HG02943 (cell line): ENCODE measurements around the gene P3R3URF.

Experiments
- ATAC-seq: cut with Tn5 transposase; IDR thresholded peaks from one replicate; pipeline ENCODE4 v1.9.1; 2021; ENCODE audit warnings: mild to moderate bottlenecking, low read depth, moderate library complexity; ENCODE audit not compliant: unreplicated experiment

Gene P3R3URF

DNA sequence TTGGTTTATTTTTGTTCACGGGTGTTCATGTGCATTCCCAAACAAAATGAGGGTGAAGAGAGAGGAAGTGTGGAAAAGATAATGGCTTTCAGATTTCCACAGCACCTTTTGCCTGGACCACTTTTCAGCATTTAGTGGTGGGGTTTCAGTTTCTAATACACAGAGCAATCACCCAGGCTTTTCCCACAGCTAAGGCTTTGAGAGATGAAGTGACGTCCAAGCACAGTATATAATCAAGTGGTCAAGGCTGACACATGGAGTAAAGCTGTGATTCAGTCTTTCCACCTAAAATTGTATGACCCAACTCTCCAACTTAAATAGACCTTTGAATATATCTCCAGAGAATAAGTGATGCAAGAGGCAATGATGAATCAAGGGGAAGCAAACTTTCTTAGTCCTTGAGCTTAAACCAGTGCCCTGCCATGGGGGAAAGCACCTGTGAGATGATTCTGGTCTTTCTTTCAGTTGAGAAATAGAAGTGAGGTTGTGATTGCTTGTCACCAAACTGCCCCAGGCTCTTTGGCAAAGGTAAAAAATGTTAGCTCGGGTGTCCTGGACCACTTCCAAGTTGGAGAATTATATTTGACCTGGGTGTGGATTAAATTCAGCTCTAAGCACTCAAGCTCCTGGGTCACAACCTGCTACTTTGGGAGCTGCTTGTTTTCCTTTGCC is 41.5 kb downstream of the P3R3URF start:
- ATAC-seq = no peak

DNA sequence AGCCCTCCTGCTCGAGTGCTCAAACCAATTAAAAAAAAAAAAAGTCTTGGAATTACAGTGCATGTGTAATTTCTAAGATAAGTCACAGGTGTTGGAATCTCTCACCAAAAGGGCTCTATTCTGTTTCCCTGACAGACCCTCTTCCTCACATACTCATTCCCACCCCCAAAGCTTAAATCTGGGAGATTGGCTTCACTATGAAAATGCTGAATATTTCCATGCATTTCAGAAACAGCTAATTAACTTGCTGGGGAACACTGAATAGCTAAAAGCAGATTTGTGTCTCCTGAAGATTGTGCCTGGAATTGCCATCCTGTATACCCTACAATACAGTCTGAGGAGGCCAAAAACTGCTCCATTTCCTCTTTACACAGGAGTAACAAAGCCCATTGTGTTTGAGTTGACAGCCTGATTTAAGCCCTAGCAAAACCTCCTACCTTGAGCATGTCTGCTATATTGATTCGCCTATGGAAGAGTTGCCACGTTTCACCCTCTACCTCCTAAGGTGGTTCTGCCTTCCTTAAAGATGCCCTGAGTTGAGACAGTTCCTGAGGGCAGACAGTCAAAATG is 42.4 kb downstream of the P3R3URF start:
- ATAC-seq = no peak

DNA sequence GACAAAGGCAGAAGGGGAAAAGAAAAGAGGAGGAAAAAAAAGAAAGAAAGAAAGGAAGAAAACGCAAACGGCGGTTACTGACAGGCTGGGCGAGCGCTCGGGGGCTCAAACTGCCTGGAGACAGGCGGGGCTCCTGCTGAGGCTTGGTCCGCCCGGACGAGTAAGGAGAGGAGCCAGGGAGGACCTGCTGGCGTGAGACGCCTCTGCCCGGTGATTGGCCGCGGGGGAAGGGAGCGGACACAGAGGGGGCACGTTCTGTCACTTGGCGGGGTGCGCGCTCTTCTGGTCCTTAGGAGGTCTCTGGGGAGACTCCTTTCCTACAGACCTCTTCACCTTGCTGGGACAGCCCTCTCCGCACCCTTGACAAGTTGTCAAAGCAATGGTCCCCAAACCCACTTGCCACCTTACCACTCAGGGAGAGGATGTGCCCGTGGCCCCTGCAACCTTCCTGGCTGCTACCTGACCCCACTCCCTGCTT is 43.1 kb downstream of the P3R3URF start:
- peak; percentile 55 for ATAC-seq

DNA sequence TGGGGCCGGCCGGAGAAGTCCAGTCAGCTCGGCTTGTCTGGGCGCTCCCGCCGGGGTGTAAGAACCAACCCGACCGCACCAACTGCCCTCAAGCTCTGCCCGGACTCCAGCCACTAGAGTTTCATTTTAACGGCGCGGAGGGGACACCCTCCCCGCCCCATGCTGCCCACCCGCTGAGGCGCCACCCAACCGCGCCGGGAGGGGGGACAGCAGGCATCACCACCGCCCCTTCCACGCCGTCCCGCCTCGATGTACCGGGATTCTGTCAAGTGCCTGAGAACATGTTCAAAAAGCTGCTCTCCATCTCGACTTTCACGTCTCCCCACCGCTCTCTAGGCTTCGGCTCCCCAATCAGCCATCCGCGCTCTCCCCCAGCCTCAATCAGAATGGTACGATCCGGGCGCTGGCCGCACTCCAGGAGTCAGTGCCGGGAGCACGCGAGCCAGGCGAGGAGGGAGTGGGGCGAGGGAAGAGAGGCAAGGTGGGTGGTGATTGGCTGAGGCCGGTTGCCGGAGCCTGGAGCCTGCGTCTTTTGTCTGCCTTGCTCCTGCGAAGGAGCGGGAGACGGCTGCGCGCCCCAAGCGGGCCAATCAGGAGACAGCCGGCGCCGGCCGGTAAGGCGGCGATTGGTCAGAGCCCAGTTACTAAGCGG is 43.6 kb downstream of the P3R3URF start, which contains the start of gene PIK3R3:
TSS of gene PIK3R3 (minus strand) at position 101 of the 652 bp plus-strand sequence. CDS start 677 bp downstream, outside the sequence.
- peak; percentile 86 for ATAC-seq

DNA sequence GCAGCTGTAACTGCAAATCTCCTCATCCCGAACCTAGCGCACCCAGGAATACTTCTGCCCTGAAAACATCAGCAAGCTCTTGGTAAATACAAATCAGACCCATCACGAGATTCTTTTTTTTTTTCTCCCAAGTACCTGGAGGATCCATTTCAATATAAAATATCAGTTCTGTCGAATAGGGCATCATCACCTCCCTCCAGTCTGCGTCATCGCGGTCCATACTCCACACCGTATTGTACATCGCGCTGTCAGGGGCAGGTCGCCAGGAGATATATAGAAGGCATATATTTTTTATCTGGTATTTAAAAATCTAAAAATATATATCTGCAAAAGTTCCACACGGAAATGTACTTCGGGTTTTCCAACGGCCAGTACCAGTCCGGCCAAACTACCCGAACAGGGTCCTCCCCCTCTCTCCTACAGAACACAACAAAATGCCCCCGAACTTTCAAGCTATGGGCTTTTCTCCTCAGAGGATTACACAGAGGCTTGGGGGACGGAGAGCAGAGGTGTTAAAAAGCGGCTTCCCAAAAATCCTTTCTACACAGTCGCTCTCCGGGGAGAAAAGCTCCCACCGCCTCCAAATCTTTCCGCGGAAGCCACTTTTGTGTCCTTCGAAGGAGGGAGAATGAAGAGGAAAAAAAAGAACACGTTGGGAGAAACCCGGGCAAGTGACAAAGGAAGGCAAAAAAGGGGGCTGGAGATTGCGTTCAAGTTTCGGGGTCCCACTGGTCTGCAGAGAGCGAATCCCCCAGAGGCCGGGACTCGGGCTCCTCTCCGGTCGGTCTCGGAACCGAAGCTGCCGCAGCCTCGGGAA is 44.4 kb downstream of the P3R3URF start:
- ATAC-seq = no peak

DNA sequence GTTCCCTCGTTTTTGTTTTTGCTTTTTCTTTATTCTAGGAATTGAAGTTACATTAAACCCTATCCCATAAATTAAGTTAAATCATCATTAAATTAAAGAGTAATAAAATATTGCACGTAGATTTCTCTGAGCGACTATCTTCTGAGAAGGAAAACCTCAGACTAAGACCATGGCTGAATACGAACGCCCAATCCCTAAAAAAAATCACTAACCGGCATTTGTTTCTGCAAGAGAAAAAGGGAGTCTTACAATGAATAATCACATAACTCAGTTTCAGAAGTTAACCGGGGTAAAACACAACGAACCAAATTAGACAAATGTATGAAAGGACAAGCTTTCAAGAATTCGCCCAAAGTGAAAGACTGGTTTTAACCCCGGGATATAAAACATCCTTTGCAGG is 45.2 kb downstream of the P3R3URF start:
- no peak for ATAC-seq

DNA sequence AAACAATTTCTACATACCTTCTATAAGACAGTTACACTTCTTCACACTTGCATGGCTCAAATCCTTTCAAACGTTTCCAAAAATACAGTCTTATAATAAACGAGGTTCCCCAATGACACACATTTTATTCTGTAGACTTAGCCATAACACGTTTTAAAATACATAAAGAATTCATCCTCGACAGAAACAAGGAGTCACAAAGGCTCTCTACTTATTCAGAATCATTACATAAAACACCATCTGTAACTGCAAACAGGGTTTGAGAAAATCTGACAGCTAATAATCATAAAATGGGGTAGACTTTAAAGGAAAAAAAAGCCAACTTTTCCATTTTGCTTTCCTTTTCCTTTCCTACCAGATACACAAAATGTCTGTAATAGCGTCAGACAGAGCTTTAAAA is 45.7 kb downstream of the P3R3URF start:
- no peak for ATAC-seq

DNA sequence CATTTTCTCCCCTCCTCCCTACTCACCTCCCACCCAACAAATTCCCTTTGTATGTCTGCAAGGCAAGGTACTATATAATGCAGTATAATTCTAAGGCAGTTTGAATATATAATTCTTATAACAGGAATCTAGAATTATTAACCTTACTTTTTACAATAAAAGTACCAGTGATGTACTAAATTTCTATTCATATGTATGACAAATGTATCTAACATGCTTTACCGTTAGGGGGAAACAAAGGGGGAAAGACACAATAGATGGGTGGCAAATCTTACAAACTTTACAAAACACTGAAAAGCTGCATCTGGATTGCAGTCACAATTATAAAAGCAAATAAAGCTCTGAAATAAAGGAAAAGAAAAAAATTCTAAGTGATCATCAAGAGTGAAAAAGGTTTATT is 46.2 kb downstream of the P3R3URF start:
- ATAC-seq = no peak

DNA sequence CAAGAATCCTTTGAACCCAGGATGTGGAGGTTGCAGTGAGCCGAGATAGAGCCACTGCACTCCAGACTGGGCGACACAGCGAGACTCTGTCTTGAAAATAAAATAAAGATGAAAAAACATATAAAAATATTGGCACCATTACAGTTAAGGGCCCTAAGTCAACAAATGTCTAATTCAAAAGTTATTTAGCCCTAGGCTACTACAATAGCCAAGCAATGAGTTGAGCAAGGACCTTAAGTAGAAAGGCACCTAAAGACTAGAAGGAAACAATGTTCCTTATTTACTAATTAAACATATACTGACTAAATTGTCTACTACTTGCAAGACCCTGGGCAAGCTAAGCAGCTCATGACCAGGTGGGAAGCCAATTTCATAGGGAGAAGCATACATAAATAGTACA is 47.9 kb downstream of the P3R3URF start:
- ATAC-seq = no peak
